HL-60/S4 (cell line): ENCODE data around the gene CD8B.

Experiments used
- in situ Hi-C: fragments of 300-500 bp; cut with MboI; formaldehyde crosslinking; loops from 2 replicates; pipeline ENCODE4 v1.14.3; 2022; ENCODE audit warnings: low sequenced_read_pairs

The CD8B gene

DNA sequence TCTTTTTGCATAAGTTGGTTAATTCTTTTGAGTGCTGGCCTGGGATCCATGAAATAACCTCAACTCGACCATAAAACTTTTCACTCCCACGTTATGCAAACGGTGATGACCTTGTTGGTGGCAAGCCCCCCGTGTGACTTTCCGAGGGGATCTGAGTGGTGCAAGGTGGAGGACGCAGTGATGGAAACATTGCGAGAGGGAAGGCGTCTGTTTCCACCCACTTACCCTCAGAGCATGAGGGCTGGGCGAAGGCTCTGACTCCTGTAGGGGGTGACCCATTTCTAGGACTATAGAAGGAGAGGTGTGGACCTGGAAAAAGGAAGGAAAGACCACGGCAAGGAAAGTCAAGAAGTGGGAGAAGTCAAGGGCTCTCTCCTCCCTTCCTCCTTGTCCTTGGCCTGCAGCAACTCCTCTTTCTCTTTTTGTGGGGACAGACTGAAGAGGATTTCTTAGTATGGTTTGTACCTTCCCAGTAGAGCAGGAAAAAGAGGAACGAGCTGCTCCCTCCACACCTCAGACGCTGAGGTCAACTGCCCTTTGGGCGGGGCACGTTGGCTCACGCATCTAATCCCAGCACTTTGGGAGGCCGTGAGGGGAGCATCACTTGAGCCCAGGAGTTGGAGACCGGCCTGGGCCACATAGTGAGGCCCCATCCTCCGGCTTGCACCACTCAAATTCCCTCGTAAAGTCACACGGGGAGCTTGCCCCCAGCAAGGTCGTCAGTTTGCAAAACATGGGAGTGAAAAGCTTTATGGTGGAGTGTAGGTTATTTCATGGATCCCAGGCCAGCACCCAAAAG, 55.4 kb downstream of the CD8B start:
- in situ Hi-C loops = no loop called here

DNA sequence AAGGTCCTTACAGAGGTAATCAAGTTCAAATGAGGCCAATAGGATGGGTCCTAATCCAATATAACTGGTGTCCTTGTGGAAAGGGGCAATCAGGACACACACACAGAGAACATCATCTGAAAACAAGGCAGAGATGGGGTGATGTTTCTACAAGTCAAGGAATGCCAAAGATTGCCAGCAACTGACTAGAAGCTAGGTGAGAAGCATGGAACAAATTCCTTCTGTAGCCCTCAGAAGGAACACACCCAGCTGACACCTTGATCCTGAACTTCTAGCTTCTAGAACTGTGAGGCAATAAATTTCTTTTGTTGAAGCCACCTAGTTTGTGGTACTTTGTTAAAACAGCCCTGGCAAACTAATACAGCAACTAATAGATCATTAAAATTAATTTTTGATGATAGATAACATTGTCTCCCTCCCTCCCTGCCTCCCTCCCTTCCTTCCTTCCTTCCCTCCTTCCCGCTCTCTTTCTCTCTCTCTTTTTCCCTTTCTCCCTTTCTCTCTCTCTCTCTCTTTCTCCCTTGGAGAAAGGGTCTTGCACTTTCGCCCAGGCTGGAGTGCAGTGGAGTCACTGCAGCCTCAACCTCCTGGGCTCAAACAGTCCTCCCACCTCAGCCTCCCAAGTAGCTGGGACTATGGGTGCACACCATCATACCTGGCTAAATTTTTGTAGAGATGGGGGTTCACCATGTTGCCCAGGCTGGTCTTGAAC, 60.7 kb downstream of the CD8B start:
- in situ Hi-C loops = no loop called here

DNA sequence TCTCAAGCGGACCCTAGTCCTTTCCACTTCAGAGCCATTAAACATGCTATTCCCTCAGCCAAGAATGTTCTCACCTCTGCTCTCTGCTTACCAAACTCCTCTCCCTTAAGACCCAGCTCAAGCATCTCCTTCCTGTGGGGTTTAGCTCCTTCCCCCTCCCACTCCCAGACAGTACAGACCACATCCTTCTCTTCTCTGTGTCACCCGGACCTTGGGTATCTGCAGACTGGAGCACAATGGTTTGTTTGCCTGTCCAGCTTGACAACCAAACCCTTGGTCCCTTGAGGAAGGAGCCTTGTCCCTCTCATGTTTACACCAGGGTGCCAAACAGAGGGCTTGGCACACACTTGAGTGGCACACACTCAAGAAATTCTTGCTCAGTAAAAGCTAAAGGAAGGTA, 66.8 kb downstream of the CD8B start:
- in situ Hi-C loops = no loop called here

DNA sequence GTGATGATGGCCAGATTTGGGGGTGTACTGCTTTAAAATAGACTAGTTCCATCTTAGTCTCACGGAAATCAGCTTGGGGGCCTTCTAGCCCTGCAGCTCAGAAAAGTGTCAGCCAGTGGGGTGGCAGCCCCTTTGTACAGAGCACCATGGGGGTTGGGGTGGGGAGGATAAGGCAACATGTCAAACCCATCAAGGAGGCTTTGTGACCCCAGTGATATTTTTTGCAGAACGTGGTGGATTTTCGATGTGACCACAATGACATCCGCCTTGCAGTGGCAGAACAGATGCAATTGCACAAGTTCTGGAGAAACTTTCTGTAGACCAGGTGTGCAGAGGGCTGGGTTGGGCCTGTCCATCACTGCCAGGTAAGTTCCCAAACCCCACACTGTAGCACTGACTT, 67.9 kb downstream of the CD8B start:
- in situ Hi-C loops = no loop called here

DNA sequence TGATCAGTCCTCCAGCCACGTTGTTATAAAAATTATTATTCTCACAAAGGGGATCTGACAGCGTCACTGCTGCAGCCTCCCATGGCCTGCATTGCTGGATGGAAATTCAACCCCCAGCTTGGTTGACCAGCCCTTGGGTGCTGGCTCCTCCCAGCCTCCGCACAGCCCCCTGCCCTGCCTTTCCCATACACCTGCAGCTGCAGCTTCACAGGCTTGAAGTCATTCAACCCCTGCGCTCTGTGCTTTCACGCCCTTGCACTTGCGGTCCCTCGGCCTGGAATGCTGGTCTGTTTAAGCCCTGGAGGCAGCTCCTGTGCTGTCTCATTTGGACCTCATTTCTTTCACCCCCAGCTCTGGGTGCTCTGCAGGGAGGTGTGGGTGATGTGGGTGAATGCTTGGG, 70.1 kb downstream of the CD8B start:
- in situ Hi-C loops = no loop called here

DNA sequence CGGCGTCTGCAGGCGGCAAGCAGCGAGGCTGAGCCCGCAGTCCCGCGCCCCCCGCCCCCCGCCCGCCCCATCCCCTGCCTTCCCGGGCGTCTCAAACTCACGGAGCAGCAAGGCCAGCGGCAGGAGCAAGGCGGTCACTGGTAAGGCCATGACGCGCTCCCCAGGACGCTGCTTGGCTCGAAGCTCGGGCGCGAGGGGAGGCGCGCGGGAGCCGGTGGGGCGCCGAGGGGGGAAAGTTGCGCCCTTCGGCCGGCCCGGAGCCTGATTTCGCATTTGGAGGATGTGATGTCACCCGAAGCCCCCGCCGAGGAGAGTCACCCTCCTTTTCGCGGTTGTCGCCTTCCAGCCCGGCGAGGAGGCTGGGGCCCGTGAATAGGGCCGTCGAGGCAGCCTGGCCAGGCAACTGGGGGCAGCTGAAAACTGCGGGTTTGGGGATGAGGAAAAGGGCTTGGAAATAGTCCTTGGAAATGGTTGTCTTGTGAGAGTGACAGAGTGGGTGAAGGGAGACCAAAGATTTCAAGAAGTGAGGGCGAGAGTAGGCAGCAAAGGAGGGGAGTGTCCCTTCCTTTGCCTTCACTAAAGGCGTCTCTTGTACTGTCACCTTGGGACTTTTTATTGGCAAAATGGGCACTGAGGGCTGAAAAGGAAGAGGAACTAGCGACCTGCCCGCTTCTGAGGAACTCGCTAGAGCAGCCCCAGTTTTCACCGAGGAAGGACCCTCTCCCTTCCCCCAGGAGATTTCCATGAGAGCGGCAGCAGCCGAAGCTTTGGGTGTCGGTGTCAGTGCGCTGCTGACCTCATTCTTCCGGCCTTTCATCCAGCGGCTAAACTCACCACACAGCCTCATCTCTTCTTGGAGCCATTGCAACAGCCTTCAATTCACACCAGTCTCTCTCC, 70.8 kb downstream of the CD8B start, which contains the start of gene CD8A:
Gene CD8A (minus strand): TSS at position 238 of the 897 bp plus-strand sequence. CDS start 88 bp downstream, at position 150.
- in situ Hi-C loops = no loop called here

DNA sequence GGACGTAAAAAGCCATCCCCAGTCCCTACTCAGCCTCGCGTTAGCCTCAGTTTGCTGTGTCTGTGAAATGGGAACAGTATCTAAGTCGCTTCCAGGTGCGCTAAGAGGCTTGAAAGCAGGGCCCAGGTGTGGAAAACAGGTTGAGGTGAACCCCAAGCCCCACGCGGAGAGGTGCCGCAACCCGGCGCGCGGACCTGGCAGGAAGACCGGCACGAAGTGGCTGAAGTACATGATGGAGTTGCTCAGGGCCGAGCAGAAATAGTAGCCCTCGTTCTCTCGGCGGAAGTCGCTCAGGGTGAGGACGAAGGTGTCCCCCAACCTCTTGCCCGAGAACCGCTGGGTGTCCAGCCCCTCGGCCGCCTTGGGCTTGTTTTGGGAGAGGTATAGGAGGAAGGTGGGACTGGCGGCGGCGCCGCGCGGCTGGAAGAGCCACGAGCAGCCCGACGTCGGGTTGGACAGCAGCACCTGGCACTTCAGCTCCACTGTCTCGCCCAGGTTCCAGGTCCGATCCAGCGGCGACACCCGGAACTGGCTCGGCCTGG, 71.5 kb downstream of the CD8B start:
- in situ Hi-C loops = no loop called here

DNA sequence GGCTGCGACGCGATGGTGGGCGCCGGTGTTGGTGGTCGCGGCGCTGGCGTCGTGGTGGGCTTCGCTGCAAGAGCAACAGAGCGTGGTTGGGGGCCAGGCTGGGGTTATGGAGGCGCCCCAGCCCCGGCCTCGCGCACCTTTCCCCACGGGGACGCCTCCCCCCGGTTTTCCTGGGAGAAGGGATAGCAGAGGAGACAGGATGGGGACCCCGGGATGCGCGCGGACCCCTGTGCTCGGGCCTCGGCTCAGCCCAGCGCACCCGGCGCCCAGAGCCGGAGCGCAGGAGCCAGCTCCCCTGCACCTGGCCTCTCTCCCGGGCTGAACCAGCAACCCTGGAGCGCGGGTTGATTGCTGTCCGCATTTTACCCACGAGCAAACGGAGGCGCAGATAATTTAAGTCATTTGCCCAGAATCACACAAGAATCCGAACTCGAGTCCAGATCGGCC, 72.0 kb downstream of the CD8B start:
- in situ Hi-C loops = no loop called here

DNA sequence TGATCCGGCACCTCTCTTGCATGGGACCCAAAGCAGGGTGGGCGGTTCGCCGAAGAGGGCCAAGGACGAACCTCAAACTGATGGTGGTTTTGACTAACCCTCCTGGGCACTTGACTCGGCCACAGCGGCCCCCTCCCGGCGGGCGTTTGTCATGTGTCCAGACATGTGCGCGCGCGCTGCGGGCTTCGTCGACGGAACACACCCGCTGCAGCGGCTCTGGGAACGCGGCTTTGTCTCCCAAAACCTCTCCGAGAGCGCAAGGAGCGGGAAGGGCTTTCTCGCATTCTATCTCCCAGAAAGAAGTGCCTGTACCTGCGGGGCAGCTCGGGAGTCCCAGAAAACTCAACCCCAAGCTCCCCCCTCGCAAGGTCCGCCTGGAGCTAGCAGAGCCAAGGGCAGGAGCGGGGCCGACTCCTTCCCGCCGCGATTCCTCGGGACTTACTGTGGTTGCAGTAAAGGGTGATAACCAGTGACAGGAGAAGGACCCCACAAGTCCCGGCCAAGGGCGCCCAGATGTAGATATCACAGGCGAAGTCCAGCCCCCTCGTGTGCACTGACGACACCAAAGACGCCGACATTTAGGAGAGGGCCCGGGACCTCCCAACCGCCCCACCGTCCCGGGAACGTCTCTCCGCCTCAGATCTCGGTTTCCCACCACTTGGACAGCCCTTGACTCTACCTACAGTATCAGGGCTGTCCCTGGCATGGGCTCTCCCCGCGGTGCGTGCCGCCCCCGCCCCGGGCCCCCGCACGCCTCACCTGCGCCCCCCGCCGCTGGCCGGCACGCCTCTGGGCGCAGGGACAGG, 72.6 kb downstream of the CD8B start:
- in situ Hi-C loops = no loop called here

DNA sequence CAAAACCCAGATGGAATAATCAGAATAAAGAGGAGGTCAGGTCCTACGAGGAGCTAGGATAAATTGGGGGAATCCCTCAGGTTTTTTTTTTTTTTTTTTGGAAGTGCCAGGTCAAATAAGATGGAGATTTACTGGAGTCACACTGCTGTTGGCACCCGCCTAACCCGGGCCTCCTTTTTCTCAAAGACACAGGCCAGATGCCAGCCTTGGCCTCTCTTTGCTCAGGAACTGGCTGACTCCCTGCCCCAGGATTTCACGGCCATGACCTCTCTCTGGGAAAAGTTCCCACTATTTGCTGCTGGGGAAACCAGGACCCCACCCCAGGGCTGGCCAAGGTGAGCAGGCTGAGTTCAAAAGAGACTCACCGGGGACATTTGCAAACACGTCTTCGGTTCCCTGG, 73.5 kb downstream of the CD8B start:
- in situ Hi-C loops = no loop called here

DNA sequence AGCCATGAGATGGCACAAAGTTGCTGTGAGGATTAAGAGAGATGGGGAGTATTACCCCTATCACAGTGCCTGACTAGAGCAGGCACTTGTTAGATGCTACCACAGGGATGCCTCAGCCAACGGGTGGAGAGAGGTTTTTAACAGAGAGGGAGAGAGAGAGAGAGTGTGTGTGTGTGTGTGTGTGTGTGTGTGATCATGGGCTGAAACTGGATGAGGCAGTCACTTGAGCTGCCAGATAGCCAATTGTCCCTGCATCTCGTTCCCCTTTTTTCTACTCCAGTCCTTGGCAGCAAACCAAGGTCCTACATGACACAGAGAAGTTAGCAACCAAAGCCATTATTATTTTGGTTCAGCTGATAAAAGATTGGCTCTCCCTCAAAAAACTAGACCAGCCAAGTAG, 74.0 kb downstream of the CD8B start:
- in situ Hi-C loops = no loop called here

DNA sequence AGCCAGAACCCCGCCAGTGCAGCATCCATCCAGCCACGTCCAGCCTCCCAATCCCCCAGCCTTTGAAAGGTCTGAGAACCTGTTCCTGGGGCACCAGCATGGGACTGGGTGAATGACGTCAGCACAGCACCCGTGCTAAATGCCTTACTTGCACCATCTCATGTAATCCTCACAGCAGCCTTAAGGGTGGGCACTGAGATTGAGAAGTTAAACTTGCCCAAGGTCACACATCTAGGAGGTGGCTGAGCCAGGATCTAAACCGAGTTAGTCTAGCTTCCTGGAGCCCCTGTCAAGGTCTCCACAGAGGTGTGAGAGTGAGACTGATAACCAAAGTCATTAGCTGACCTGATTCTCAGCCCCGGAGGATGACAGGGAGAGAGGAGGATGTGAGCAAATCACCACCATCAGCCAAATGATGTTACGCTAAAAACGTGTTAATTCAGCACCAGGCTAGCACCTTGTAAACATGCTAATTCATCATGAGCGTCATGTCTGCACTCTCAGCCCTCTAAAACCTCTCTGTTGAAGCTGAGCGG, 75.6 kb downstream of the CD8B start:
- in situ Hi-C loops = no loop called here

DNA sequence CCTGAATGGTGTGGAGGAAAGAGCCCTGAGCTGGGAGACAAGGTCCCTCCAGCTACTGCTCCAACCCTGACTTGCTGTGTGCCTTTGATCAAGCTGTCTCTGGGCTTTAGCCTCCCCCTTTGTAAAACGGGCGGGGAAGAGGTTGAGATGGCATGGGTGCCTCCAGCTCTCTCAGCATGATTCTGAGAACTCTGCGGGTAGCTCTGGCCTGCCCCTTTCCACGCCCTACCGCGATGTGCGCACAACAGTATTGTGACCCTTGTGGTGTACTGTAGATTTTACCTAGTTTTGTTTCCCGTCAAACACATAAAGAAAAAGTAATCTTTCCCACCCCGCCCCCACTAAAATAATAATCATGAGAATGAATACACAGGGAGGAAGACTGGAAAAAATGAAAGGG, 76.2 kb downstream of the CD8B start:
- in situ Hi-C loops = no loop called here

DNA sequence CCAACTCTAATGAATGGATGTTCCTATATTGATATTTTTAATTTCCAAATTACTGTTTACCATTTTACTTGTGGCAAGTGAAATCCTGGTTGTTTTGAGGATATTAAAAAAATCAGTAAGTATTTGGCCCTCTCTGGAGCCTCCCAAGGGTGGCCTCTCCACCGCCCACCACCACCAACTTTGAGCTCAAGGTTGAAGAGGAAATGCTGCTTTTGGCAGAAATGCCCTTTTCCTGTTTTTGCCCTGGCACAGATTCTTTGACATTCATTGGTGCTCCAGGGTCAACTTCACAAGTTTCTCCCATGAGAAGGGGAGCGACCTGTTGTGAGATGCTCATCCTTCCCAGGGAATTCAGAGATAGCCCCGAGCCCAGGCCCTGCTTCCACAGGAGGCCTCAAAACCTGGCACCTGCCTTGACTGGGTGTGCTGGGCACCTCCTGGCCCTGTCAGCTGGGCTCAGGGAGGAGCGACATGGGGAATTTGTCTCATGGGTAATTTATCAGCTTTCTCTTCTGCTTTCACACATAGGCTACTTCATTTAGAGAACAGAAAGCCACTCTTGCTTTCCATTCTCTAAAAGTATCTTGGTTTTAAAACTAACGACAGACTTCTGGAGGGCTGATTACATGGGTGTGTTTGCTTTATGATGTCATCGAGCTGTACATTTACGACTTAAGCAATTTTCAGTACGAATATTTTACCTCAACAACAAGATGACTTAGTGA, 77.9 kb downstream of the CD8B start:
- in situ Hi-C loops = no loop called here

DNA sequence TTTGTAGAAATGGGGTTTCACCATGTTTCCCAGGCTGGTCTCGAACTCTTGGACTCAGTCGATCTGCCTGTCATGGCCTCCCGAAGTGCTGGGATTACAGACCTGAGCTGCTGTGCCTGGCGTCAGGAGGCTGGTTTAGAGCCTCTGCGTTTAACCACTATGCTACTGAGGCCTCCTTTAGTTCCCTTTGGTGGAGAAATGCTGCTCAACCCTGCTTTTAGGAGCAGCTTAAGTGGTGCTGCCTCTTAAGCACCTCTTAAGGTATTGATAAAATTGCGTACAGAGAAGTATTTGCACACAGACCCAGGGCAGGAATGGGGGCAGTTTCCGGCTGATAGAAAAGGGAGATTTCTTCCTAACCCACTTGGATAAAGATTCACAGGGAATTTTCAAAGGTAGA, 78.9 kb downstream of the CD8B start:
- in situ Hi-C loops = no loop called here

DNA sequence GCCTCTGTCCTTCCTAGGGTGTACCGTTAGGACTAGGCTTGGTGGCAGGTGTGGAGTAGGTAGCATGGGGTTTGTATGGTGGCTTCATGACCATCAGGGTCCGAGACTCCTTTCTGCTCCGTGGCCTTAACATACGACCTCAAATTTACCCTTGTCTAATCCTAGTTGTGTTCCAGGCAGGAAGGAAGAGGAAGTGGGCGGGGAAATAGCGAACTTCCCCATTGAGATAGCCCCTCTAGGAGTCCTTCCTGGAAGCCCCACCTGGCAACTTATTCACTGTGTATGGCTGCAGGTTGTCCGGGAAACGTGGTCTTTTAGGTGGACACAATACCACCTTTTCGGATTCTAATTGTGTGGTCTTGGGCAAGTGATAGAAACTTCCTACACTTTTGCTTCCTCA, 80.3 kb downstream of the CD8B start:
- in situ Hi-C loops = no loop called here

DNA sequence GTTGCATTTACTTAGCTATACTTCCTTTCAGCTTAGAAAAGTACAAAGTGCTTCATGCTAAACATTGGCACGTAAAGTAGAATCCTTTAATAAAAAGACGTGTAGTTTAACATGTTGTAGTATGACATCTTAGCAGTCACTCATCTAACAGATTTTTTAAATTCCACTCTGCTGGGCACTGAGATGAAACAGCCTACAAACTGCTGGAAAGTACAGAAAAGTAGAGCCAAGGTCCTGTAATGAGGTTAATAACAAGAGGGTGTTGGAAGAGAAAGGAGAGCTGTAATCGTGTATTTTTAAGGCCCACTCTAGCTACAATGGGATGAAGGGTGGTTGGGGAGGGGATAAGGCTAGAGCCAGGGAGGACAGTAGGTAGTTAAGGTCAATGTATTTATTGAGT, 81.7 kb downstream of the CD8B start:
- in situ Hi-C loops = no loop called here

DNA sequence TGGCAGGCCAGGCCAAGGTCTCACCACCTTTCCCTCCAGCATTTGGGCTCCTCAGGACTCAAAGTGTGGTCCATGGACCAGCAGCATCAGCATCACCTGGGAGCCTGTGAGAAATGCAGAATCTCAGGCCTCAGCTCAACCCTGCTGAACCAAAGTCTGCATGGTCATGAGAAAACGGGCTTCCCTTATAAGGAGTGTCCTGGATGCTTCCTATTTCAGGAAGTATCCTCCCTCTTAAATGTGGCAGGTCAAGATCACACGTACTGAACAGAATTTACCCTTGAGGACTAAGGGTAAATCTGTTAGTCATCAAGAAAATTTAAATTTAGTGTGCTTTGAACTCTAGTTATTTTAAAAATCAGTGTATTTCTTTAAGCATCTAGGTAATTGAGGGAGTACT, 82.7 kb downstream of the CD8B start:
- in situ Hi-C loops = no loop called here

DNA sequence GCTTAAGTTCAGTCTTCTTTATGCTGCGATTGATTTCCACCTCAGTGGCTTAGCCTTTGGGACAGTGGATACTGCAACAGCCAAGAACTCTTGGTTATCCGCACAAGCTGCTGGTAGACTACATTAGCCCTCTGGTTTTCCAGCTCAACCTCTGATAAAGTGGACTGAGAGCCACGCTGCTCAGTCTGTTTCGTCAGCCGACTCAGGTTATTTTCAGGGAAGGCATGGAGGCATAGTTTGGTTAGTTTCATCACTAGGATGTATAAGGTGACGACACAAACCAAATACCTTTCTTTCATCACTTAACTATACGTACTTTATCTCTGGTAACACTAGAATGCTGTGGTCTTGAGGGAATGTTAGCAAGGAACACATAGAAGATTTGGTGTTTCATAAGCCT, 85.2 kb downstream of the CD8B start:
- in situ Hi-C loops = no loop called here
